ENCODE data around the gene ZG16. TPM values are rescaled to one million over a fixed set of nuclear protein-coding genes. Genes with fewer than 3 reads are reported as not detected.

The ZG16 gene
- total RNA-seq, 6 experiments from 2014 or later, result 0.06 to 3.1 (median 1.1) TPM

DNA sequence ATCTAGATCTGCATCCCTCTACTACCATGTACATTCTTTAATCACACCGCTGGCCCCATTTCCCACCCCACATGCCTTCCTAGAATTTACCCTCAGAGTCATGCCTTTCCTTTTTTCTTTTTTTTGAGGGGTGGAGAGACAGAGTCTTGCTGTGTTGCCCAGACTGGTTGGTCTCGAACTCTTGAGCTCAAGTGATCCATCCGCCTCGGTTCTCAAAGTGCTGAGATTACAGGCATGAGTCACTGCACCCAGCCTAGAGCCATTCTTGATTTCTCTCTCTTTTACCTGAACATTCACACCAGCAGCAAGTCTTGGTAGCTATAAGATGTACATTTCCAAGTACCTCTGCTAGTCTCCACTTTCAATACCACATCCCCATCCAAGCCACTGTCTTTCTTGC is 40.0 kb downstream of the ZG16 start:
- no peak overlapping the region for H3K27ac ChIP-seq
- no peaks in the 10 kb centered on the region for H3K36me3 ChIP-seq
- 84% methylated on average over 2 of the region's 4 CpGs for WGBS (ENCODE audit: insufficient coverage, low coverage, low lambda C conversion rate, missing lambda C conversion rate)
- ATAC-seq (no peak), DNase-seq (no peak)
- H3K9me3 ChIP-seq, result no peaks in the 10 kb centered on the region
- no peaks in the 10 kb centered on the region for H3K27me3 ChIP-seq
- no peak for TF ChIP-seq POLR2A (IDR thresholded peaks at IDR 0.05)
- TF ChIP-seq, protein P1, sequence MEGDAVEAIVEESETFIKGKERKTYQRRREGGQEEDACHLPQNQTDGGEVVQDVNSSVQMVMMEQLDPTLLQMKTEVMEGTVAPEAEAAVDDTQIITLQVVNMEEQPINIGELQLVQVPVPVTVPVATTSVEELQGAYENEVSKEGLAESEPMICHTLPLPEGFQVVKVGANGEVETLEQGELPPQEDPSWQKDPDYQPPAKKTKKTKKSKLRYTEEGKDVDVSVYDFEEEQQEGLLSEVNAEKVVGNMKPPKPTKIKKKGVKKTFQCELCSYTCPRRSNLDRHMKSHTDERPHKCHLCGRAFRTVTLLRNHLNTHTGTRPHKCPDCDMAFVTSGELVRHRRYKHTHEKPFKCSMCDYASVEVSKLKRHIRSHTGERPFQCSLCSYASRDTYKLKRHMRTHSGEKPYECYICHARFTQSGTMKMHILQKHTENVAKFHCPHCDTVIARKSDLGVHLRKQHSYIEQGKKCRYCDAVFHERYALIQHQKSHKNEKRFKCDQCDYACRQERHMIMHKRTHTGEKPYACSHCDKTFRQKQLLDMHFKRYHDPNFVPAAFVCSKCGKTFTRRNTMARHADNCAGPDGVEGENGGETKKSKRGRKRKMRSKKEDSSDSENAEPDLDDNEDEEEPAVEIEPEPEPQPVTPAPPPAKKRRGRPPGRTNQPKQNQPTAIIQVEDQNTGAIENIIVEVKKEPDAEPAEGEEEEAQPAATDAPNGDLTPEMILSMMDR (IDR thresholded peaks at IDR 0.05), result no peak
- peaks cover 0 to 50% (median 18%) of the 10 kb centered on the region in 4 donors for H3K4me1 ChIP-seq
- H3K4me3 ChIP-seq, result no peak overlapping the region
- intact Hi-C loops (cut with DNase I), result loop anchor here in 1 of 2 donors (10.0 kb wide), 1 partner anchor 177 kb away; the partner anchor contains the start of genes HIRIP3 and INO80E

DNA sequence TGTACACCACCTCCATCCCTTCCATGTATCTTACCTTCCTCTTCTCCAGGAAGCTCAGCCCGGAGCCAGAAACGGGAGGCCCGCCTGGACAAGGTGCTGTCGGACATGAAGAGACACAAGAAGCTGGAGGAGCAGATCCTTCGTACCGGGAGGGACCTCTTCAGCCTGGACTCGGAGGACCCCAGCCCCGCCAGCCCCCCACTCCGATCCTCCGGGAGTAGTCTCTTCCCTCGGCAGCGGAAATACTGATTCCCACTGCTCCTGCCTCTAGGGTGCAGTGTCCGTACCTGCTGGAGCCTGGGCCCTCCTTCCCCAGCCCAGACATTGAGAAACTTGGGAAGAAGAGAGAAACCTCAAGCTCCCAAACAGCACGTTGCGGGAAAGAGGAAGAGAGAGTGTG is 41.5 kb downstream of the ZG16 start:
- WGBS (ENCODE audit: insufficient coverage, low coverage, low lambda C conversion rate, missing lambda C conversion rate), result 71% methylated on average over 12 of the region's 15 CpGs
- Histone ChIP-seq H3K36me3 (no peaks in the 10 kb centered on the region), H3K4me1 (peaks cover 0 to 54% (median 23%) of the 10 kb centered on the region in 4 donors), H3K27ac (no peak overlapping the region), H3K4me3 (no peak overlapping the region), H3K9me3 (no peaks in the 10 kb centered on the region), H3K27me3 (no peaks in the 10 kb centered on the region)
- intact Hi-C loops (cut with DNase I), result loop anchor here in 1 of 2 donors (10.0 kb wide), 1 partner anchor 175 kb away; the partner anchor contains the start of genes HIRIP3 and INO80E
- DNase-seq (no peak), ATAC-seq (no peak)
- TF ChIP-seq, protein P1 (IDR thresholded peaks at IDR 0.05), result no peak
- no peak for TF ChIP-seq POLR2A (IDR thresholded peaks at IDR 0.05)

DNA sequence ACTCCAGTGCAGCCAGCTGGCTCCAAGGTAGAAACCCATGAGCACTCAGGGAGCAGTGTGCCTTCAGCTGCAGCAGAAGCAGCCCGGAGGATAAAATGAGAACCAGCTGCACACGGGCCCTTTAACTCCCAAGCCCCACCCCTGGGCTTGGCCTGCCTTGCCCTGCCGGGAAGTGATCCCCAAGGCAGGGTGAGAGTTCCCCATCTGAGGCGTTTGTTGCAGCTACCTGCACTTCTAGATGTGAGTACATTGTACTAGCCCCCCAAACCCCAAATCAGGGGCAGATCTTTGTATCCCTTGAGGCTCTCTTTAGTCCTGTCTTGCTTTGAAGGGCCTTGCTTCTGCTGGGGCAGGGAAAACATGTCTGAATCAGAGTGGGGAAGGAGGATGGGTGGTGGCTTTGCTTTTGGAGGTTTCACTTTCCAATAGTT is 42.2 kb downstream of the ZG16 start, which contains the start of gene MVP:
MVP (plus strand) TSS at position 192 of the 431 bp plus-strand sequence. CDS start 10,088 bp downstream, outside the sequence.
- Histone ChIP-seq H3K36me3 (no peaks in the 10 kb centered on the region), H3K4me1 (peaks cover 0 to 51% (median 25%) of the 10 kb centered on the region in 4 donors), H3K27me3 (no peaks in the 10 kb centered on the region), H3K9me3 (no peaks in the 10 kb centered on the region), H3K4me3 (peak within 1 kb of the TSS; percentile 65 to 79 (median 79)), H3K27ac (peak within 1 kb of the TSS; percentile 68 to 89 (median 74))
- peak; percentile 77 to 84 (median 77) for DNase-seq
- TF ChIP-seq, protein P1 (IDR thresholded peaks at IDR 0.05), result no peak
- peak; percentile 36 for TF ChIP-seq POLR2A (IDR thresholded peaks at IDR 0.05)
- peak; percentile 48 to 51 (median 50) for ATAC-seq
- 0% methylated on average over 2 of the region's 4 CpGs for WGBS (ENCODE audit: insufficient coverage, low coverage, low lambda C conversion rate, missing lambda C conversion rate)
- intact Hi-C loops (cut with DNase I), result no loop called here

DNA sequence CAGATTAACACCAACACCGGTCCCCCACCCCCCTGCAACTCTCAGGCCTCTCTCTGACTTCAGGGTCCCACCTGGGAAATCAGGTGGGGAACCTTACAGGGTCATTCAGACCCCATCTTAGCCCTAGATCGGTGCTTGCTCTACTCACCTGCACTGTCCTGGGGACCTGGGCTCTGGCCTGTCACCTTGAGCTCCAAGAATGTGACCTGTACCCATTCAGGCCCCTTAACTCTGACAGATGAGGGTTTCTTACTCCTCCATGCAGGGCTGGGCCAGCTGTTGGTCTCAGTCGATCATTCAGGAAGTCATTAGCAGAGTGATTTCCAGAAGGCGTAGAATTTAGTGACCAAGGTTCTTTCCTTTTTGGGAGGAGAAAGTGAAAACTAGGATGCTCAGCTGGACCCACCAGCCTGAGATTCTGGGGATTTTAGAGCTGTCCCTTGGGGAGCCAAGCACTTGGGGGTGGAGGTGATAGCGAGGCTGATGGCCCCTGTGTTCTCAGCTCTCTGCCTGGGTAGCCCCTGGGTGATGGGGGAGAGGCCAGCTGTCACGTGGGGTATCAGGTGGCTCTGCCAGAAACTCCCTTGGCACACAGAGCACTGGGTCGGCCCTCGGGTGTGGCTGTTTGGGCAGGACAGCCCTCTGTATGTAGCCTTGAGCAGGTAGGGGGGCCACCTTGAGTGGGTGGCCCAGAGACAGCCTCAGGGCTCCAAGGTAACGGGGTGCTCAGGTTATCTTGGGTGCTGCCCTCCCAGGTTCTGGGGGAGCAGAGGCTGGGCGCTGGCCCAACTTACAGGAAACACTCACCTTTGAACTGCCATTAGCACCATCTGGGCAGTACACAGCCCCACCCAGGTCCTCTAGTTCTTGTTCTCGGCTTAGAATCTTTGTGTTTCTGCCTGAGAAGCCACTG is 42.9 kb downstream of the ZG16 start:
- no peaks in the 10 kb centered on the region for H3K36me3 ChIP-seq
- DNase-seq (peak; percentile 73 to 82 (median 76)), ATAC-seq (peak; percentile 52 to 70 (median 66))
- H3K27me3 ChIP-seq, result no peaks in the 10 kb centered on the region
- TF ChIP-seq, protein P1 (IDR thresholded peaks at IDR 0.05), result no peak
- peak; percentile 28 for TF ChIP-seq POLR2A (IDR thresholded peaks at IDR 0.05)
- H3K4me1 ChIP-seq, result peaks cover 0 to 51% (median 25%) of the 10 kb centered on the region in 4 donors
- peak overlapping the region; percentile 65 to 79 (median 79) for H3K4me3 ChIP-seq
- H3K9me3 ChIP-seq, result no peaks in the 10 kb centered on the region
- WGBS (ENCODE audit: insufficient coverage, low coverage, low lambda C conversion rate, missing lambda C conversion rate), result 7% methylated on average over 6 of the region's 11 CpGs
- peak overlapping the region; percentile 68 to 89 (median 74) for H3K27ac ChIP-seq
- intact Hi-C loops (cut with DNase I), result no loop called here

Measured in right lobe of liver (tissue), 6 donors.